CD4-positive, alpha-beta T cell treated with Interleukin-17A for 1 hour (primary cell): ENCODE data around the gene SIAH3.

ENCODE experiments used
- DNase-seq: peaks from one replicate; pipeline ENCODE4 v3.0.0-alpha.2; 2020

SIAH3 gene

DNA sequence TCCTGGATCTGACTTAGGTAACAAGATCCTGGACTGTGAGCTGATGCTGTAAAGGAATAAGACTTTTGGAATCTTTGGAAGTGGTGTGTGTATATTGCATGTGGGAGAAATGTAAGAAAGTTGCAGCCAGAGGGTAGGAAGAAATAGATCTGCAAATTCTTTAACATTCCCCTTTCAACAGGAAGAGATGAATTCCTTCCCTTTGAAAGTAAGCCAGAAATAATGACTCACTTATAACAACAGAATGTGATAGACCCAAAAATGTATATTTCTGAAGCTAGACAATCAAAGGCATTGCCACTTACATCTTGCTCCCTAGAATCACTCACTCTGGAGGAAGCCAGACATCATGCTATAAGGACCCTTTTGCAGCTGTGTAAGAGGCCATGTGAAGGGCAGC is 9.8 kb upstream of the SIAH3 start:
- no peak for DNase-seq

GRCh38 chr13:45860240-45860639 is 8.7 kb upstream of the SIAH3 start:
- no peak for DNase-seq

- no peak for DNase-seq
Observed at GRCh38 chr13:45859705-45860104, 8.2 kb upstream of the SIAH3 start.

GRCh38 chr13:45852494-45852893 is 941 bp upstream of the SIAH3 start:
- no peak for DNase-seq

DNA sequence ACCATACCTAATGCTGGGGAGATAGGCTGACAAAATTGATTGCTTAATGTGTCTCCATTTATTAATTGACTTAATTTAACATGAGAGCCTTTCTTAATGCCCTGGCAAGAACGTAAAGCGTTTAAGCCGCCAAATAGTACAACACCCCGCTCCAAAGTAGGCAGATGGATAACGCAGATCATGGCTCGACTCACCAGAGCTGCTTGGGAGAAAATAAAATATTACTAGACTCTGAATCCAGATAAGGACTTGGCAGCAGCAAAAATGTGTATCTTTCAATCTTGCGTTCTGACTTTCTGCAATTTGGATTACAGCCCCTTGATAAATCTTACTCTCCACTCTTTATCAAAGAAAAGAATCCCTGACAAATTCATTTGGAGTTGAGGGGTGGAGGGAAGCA is 403 bp upstream of the SIAH3 start:
- DNase-seq, result no peak

DNA sequence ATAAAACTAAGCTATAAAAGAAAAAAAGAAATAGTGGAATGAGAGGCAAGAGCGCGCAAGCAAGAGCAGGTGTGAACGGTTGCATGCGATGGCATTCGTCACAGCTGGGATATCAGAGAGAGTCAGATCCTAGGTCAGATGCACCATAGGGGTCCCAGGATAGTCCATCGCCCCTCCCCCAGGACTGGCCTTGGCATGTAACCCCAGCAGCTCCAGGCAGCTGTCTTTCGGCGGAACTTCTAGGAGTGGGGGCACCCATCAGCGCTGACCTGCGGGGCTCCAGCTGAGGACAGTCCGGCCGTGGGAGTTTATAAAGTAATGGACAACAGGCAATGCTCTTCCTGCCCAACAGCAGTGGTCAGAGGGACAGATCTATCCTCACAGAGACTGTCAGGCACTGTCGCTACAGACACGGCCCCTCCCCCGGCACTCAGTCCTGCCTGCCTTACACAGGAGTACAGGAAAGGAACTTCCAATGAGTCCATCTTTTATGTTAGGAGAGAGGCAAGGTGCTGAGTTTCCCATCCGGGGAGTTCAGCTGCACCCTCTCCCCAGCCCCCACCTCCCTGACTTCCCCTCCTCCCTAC is 1.4 kb downstream of the SIAH3 start:
- DNase-seq, result no peak

DNA sequence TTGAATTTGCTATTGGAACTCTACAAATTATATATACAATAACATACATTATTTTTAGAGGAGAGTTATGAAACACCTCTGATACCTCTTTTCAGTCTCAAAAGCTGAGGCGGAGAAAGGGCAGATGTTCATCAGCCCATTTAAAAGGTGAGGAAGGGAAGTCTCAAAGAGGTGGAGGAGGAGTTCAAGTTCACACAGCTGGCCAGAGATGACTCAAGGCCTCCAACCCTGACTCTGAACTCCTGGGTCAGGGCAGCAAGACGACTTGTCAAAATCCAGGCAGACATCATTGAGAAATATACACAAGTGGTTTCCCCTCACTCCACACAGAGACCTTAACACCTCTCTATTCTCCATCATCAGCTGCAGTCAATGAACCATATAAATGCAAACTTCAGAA is 2.1 kb downstream of the SIAH3 start:
- no peak for DNase-seq

GRCh38 chr13:45847554-45848224 is 3.9 kb downstream of the SIAH3 start:
- peak; percentile 59 for DNase-seq

DNA sequence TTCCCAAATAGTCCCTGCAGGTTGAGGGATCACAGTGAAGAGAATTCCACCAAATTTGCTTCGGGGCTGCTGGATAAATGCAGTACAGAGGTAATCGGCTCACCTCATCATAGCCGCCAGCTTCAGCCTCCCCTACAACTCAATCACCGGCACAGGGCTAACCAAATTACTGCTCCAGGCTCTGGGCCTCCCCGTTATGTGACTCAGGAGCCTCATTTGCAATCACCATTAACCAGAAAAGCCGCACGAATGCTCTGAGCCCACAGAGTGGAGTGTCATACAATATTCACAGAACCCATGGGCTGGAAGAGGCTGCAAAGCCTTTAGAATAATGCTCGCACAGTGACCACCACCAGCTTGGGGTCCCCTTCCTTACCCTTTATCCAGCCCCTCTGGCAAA is 4.9 kb downstream of the SIAH3 start:
- DNase-seq, result no peak

DNA sequence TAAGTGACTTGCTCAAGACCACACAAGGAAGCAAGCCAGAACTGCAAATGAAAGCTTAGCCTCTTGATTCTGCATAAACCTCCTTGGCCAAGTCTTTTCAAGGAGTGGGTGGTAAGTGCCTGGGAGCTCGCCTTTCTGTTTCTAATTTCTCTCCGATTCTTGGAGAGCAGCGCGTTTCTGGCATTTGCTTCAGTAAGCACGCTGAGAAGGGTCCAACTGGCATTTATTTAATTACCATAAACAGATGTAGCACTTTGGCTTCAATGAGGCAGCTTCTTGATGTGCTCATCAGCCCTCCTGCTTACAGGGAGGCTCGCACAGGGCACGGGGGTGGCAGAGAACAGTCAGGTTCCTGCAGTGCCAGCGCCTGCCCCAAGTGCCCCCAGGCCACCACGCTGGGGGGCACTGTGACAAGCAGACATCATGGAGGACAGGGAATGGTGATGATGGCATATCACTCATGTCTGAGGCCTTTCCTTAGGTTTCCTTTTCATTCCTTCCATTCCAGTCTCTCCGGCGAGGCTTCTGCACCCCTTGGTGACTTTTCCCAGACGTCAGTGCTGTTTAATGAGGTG is 13.3 kb downstream of the SIAH3 start:
- no peak for DNase-seq

DNA sequence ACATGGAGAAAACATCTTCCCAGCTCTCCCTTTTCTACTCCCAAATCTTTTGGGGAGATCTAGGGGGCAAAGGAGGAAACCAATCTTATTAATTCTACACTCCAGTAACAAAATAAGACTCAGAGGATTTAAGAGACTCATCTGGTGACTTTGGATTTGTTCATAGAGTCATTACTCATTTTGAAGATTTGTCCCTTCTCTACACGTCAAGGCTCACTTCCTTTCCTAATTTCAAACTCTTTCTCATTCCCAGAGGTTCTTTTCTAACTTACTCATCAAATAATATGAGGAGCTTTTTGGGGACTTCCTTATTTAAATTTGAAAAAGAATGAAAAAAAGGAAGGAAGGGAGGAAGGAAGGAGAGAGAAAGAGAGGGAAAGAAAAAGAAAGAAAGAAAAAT is 14.4 kb downstream of the SIAH3 start:
- no peak for DNase-seq

DNA sequence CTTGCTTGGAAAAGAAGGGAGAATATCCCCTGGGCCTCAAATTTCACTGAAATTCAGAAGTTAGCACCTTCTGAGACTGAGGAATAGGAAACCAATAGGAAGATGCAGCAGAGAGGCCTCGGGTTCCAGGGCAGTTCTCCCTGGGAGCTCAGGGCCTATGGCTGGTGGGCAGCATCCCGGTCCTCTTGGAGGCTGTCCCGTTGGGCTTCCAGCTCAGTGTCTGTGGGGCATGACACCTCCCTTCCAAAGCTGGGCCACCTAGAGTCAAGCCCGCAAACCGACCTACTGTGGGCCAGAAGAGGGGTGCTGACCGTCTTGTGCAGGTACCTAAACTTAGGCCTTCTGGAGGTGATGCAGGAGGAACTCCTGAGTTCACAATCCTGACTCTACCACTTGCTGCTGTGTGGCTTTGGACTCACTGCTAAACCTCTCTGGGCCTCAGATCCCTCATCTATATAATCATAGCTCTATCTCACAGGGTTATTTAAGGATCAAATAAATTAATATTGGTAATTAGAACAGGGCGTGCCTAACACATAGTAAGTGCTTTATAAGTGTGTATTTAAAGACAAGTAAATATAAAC is 17.1 kb downstream of the SIAH3 start:
- no peak for DNase-seq

- DNase-seq, result no peak
Observed at GRCh38 chr13:45833663-45834375, 17.7 kb downstream of the SIAH3 start.

DNA sequence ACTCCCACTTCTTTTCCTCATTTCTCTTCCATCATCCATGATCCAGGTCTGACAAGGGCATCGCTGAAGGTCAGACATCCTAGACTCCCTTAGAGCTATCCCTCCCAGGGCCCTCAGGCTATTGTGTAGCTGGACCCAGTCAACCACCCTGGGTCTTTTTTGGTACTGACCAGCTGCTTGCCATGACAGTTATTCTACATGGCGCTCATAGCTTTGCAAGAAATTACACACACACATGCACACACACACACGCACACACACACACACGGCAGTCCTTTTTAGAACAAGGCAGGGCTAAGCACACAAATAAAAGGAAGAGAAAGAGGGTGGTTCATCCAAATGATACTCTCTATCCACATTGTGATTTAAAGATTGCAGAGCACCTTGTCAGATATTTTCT is 18.3 kb downstream of the SIAH3 start:
- no peak for DNase-seq

GRCh38 chr13:45831851-45832250 is 19.7 kb downstream of the SIAH3 start:
- DNase-seq, result no peak

GRCh38 chr13:45830121-45830520 is 21.4 kb downstream of the SIAH3 start:
- no peak for DNase-seq

- DNase-seq, result no peak
Observed at GRCh38 chr13:45828256-45828968, 23.1 kb downstream of the SIAH3 start.

GRCh38 chr13:45827318-45827717 is 24.2 kb downstream of the SIAH3 start:
- no peak for DNase-seq

GRCh38 chr13:45826731-45827130 is 24.8 kb downstream of the SIAH3 start:
- DNase-seq, result no peak

DNA sequence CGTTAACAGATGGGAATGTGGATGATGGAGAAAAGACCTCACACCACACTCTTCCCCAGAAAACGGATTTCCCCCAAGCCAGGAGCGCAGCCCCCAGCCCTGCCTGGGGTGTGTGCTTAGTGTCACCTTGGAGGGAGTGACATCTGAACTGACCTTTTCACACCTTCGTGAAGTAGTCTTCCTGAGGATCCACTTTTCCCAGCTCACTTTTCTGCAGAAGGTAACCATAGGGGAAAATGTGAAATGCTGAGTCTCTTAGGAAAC is 26.2 kb downstream of the SIAH3 start:
- DNase-seq, result no peak

GRCh38 chr13:45823583-45823982 is 28.0 kb downstream of the SIAH3 start:
- no peak for DNase-seq

DNA sequence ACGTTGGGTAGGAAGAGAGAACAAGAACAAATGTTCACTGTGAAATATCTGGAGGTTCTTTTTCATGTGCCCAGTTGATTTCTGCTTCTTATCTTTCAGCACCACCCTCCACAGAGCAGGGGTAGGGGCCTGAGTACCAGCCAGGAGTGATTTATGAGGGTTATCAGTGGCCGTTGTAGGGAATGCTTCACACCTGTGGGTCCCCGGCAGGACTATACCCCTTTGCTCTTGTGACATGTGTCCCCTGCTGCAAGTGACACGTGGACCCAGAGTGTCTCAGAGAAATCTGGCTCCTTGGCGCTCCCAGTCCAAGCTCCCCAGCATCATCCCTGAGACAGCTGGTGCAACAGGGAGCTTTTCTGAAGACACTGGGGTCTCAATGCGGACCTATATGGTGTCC is 29.7 kb downstream of the SIAH3 start:
- DNase-seq, result no peak

DNA sequence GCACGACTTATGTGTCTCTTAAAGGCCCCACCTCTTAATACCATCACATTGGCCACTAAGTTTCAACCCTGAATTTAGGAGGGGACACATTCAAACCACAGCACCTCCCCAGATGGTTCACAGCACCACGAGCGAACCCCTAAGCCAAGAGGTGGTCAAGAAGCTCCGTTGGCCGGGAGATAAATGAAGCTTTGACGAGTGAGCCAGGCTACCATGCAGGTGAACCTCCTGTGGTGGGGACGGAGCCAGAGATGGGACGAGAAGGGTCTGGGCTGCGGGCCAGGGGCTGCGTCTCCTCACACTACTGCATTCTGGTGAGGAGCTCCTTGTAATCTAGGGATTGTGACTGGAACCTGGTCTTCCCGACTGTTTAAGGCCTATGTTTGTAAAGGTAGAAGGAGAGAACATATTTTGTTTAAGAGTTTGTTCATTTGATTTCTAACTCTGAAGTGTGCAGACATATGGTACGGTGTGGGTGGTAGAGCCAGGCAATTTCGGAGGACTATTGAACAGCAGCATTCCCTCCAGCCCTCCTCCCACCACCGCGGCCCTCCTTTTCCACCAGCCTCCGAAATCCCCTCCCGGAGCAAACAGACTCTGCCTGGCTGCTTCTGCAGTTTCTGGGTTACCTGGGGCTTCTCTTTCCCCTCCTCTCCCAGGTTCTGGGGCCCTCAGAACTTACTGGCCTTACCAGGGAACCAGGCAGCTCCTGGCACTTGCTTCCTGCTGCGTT is 31.3 kb downstream of the SIAH3 start:
- no peak for DNase-seq
